Limb (tissue), 2 donors: Measurements from ENCODE around the gene C4orf33.

Source experiments
- DNase-seq, 2 donors: peaks; one replicate each; pipeline ENCODE4 v3.0.0-alpha.2; 2016; ENCODE audit errors: extremely low spot score in 2 of 2

Gene C4orf33

DNA sequence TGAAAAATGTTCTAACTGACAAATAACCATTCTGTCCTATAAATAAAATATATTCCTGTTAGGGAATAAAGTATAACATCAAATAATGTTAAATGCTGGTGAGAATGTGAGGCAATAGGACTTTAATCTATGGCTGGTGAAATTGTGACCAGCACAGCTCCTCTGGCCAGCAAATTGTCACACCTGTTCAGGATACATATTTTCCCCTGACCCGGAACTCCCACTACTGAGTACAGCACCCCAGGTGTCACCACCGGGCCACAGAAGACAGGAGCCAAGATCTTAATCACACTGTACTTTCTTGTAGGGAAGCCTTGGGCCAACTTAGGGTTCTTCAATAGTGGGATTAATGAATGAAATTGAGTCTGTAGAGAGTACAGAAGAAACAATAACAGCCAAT is 33.2 kb downstream of the C4orf33 start:
- DNase-seq: no peak

DNA sequence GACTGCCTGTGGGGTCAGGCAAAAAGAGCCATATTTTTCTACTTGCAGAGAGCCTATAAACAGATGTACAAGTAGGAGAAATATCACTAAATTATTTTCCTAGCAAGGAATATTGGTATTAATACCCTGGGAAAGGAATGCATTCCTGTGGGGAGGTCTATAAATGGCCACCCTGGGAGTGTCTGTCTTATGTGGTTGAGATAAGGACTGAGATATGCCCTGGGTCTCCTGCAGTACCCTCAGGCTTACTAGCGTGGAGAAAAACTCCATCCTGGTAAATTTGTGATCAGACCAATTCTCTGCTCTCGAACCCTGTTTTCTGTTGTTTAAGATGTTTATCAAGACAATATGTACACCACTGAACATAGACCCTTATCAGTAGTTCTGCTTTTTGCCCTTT is 35.4 kb downstream of the C4orf33 start:
- no peak for DNase-seq

GRCh38 chr4:129136433-129136832 is 40.5 kb downstream of the C4orf33 start:
- DNase-seq: no peak

- no peak for DNase-seq
These were observed 43.0 kb downstream of the C4orf33 start for GRCh38 chr4:129138810-129139496.

- no peak for DNase-seq
These were observed 44.6 kb downstream of the C4orf33 start for GRCh38 chr4:129140521-129140920.

GRCh38 chr4:129143359-129143758 is 47.4 kb downstream of the C4orf33 start:
- DNase-seq: no peak

- DNase-seq: no peak
These were observed 48.8 kb downstream of the C4orf33 start for GRCh38 chr4:129144755-129145206.

GRCh38 chr4:129145222-129145730 is 49.3 kb downstream of the C4orf33 start:
- no peak for DNase-seq

- no peak for DNase-seq
These were observed 50.7 kb downstream of the C4orf33 start for GRCh38 chr4:129146639-129147038.

- DNase-seq: no peak
These were observed 52.9 kb downstream of the C4orf33 start for GRCh38 chr4:129148892-129149291.

DNA sequence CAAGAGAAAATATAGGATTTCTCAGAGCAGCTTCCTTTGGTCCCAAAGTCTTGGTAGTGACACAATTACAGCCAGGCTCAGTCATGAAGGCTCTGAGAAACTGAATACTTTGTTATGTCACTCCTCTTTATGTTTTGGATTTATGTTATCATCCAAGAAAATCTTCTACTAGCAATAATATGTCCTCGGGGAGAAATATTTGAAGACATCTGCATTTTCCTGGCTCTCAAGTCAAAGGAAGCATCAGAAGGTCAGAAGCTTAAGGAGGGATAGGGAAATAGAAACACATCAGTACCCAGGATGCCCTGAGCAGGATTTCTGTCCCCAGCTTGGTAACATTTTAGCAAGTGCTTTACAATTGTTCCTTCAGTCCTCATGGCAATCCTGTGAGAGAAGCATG is 54.0 kb downstream of the C4orf33 start:
- DNase-seq: no peak

- DNase-seq: no peak
These were observed 56.4 kb downstream of the C4orf33 start for GRCh38 chr4:129152350-129152749.

DNA sequence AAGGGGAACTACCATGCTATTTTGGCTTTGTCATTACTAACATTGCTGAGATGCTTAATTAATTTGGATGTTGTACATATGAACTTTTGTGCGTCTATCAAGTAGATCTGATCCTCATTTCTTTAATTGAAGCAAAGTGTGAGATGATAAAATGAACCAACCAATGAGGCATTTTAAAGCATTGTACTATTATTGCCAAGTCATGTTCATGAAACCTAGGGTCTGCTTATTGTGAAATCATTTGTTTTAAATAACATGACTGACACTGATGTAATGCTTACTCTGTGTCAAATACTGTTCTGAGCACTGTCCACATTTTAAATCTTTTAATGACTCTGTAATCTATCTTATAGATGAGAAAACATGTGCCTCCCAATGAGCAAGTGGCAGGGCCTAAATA is 57.7 kb downstream of the C4orf33 start:
- no peak for DNase-seq

DNA sequence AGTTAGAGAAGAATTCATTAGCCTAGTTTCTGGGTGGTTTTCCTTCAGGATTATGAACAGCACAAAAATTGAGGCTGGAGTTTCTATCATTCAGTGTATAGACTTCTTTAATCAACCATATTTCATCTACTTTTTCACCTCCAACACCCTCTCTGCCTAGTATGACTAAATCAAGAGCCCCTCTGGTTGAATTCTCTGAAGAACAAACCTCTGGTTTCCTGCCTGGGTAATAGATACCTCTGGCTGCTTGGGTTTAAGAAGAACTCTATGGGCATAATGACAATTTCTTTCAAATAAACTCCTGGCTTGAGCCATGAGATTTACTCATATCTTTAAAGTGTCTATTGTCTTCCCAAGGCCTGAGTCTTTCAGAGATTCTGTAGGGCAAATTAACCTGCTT is 66.5 kb downstream of the C4orf33 start:
- DNase-seq: no peak

DNA sequence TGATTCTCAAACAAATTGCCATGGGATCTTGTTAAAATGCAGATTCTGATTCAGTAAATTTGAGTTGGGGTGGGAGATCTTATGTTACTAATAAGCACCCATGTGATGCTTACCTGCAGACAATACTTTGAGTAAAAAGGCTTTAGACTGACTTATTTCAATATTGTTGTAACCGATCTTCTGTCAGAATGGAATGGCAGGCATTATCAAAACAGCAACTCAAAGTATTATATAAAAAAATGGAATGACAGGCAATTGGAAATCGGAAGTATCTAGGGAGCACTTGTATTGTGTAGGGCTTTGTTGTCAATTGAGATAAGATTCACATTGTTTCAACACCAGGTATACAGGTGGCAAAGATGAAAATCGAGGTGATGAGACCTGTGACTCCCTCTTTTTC is 67.5 kb downstream of the C4orf33 start:
- DNase-seq: no peak

DNA sequence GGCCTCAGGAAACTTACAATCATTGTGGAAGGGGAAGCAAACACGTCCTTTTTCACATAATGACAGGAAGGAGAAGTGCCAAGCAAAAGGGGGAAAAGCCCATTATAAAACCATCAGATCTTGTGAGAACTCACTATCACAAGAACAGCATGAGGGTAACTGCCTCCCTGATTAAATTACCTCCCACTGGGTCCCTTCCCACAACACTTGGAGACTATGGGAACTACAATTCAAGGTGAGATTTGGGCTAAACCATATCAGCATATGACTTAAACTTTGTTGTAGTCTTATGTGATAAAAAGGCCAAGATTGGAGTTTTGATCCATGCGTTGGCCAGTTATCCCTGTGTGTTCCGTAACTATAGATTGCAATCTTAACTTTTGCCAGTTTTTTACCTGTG is 68.3 kb downstream of the C4orf33 start:
- no peak for DNase-seq
